PFSK-1 (cell line): ENCODE data around the gene LDB2.

Experiments used
- POLR2AphosphoS5 ChIP-seq: IDR thresholded peaks from 2 replicates; pipeline ENCODE4 v1.6.1; 2012; ENCODE audit warnings: low read depth, mild to moderate bottlenecking, control low read depth, low read length, moderate library complexity
- SIN3A ChIP-seq: IDR thresholded peaks from 2 replicates; pipeline ENCODE4 v1.6.1; 2012; ENCODE audit warnings: mild to moderate bottlenecking, low read length, moderate library complexity, borderline replicate concordance; ENCODE audit not compliant: insufficient read depth
- TAF1 ChIP-seq: IDR thresholded peaks from 2 replicates; pipeline ENCODE4 v1.6.1; 2012; ENCODE audit warnings: low read length, control low read depth, borderline replicate concordance; ENCODE audit not compliant: insufficient read depth
- TF ChIP-seq, protein P1 (sequence below), 2 experiments: IDR thresholded peaks; 2 replicates each; pipeline versions ENCODE4 v1.6.1 to v1.8.0; 2011 to 2012; ENCODE audit warnings: low read depth in 2 of 2, low read length in 2 of 2, control low read depth in 1 of 2, inconsistent platforms in 1 of 2, mild to moderate bottlenecking in 1 of 2, moderate library complexity in 1 of 2; ENCODE audit not compliant: insufficient read depth in 1 of 2

DNA sequence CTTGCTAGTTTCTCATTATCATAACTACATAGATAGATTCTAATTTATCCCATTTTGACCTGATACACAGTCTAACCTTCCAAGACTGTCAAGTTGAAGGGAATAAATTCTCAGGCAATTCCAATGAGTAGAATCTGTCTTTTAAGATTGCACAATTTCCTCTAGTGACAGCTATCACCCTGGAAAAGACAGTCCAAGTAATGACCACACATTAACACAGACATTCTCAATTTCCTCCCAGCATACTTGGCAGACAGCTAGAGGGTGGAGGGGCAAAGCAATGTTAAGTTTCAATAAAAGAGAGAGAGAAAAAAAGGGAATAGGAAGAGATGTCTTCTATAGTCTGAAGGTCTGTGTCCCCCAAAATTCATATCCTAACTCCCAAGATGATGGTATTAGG, 234.7 kb downstream of the LDB2 start:
- TF ChIP-seq, protein P1, sequence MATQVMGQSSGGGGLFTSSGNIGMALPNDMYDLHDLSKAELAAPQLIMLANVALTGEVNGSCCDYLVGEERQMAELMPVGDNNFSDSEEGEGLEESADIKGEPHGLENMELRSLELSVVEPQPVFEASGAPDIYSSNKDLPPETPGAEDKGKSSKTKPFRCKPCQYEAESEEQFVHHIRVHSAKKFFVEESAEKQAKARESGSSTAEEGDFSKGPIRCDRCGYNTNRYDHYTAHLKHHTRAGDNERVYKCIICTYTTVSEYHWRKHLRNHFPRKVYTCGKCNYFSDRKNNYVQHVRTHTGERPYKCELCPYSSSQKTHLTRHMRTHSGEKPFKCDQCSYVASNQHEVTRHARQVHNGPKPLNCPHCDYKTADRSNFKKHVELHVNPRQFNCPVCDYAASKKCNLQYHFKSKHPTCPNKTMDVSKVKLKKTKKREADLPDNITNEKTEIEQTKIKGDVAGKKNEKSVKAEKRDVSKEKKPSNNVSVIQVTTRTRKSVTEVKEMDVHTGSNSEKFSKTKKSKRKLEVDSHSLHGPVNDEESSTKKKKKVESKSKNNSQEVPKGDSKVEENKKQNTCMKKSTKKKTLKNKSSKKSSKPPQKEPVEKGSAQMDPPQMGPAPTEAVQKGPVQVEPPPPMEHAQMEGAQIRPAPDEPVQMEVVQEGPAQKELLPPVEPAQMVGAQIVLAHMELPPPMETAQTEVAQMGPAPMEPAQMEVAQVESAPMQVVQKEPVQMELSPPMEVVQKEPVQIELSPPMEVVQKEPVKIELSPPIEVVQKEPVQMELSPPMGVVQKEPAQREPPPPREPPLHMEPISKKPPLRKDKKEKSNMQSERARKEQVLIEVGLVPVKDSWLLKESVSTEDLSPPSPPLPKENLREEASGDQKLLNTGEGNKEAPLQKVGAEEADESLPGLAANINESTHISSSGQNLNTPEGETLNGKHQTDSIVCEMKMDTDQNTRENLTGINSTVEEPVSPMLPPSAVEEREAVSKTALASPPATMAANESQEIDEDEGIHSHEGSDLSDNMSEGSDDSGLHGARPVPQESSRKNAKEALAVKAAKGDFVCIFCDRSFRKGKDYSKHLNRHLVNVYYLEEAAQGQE (IDR thresholded peaks at IDR 0.05; ENCODE audit: insufficient read depth in 1 of 2, low read depth in 2 of 2, low read length in 2 of 2): no peak
- TF ChIP-seq TAF1 (no peak), POLR2AphosphoS5 (no peak), SIN3A (no peak)
